IMR-90 (cell line): ENCODE results near the gene ZEB2. TPM values are rescaled to one million over a fixed set of nuclear protein-coding genes. Genes with fewer than 3 reads are reported as not detected.
A peak's percentile ranks its signal among the peaks of the same experiment; 100 is the strongest.

ENCODE experiments used
- ATAC-seq: fragments of 200-7000 bp; cut with Tn5 transposase; 2 replicates; pipeline ENCODE4 v1.9.1; 2020; ENCODE audit warnings: low read depth, mild to moderate bottlenecking, moderate library complexity
- BruUV-seq: library from RNA; stranded (reverse); fragments of 400-500 nt; replicated peaks from 2 replicates; lab custom pipeline; 2021; lab: Mats Ljungman, UMichigan
- CTCF ChIA-PET: fragments of 300-600 bp; formaldehyde crosslinking; extraction: SDS; loops from one replicate; lab custom pipeline; 2021; ENCODE audit warnings: antibody characterized with exemption; lab: Yijun Ruan, JAX
- POLR2A ChIA-PET: fragments of 300-600 bp; sonication (Branson Sonifier 250); formaldehyde crosslinking; loops from one replicate; lab custom pipeline; 2022; ENCODE audit warnings: antibody characterized with exemption; ENCODE audit not compliant: unreplicated experiment; lab: Charles Lee
- DNase-seq: peaks from one replicate; pipeline ENCODE4 v3.0.0; 2013
- H2AFZ ChIP-seq: replicated peaks from 2 replicates; pipeline ENCODE3; 2013; ENCODE audit warnings: low read length, mild to moderate bottlenecking; ENCODE audit not compliant: poor library complexity
- H2AK5ac ChIP-seq: 2 replicates; pipeline ENCODE4 v1.6.1; 2013; ENCODE audit warnings: low read depth, low read length, inconsistent platforms
- H2AK9ac ChIP-seq: replicated peaks from 2 replicates; pipeline ENCODE3; 2013; ENCODE audit warnings: mild to moderate bottlenecking, low read depth, low read length, moderate library complexity; ENCODE audit not compliant: poor library complexity
- H2BK120ac ChIP-seq: 2 replicates; pipeline ENCODE4 v1.6.1; 2013; ENCODE audit warnings: low read depth, low read length, inconsistent platforms
- H2BK15ac ChIP-seq: 3 replicates; pipeline ENCODE4 v1.6.1; 2013; ENCODE audit warnings: low read depth, low read length, inconsistent platforms
- H2BK20ac ChIP-seq: 2 replicates; pipeline ENCODE4 v1.6.1; 2013; ENCODE audit warnings: low read depth, mild to moderate bottlenecking, inconsistent platforms, low read length, moderate library complexity
- H2BK5ac ChIP-seq: 2 replicates; pipeline ENCODE4 v1.6.1; 2013; ENCODE audit warnings: mild to moderate bottlenecking, low read depth, low read length, inconsistent platforms; ENCODE audit not compliant: poor library complexity, severe bottlenecking
- H3K14ac ChIP-seq: replicated peaks from 2 replicates; pipeline ENCODE4 v1.6.1; 2013; ENCODE audit warnings: low read depth, low read length, inconsistent platforms
- H3K18ac ChIP-seq: 2 replicates; pipeline ENCODE4 v1.6.1; 2013; ENCODE audit warnings: low read depth, low read length, control low read depth
- H3K23ac ChIP-seq: 2 replicates; pipeline ENCODE4 v1.6.1; 2013; ENCODE audit warnings: low read depth, low read length, inconsistent platforms
- H3K27ac ChIP-seq: 2 replicates; pipeline ENCODE4 v1.5.1; 2013; ENCODE audit warnings: mild to moderate bottlenecking, control low read depth, low read length; ENCODE audit not compliant: insufficient read depth
- H3K27me3 ChIP-seq: 2 replicates; pipeline ENCODE4 v1.6.1; 2013; ENCODE audit warnings: low read length; ENCODE audit not compliant: control insufficient read depth, insufficient read depth
- H3K36me3 ChIP-seq: 2 replicates; pipeline ENCODE4 v1.6.1; 2013; ENCODE audit warnings: low read length, mixed read lengths; ENCODE audit not compliant: control insufficient read depth, insufficient read depth
- H3K4ac ChIP-seq: 2 replicates; pipeline ENCODE4 v1.6.1; 2013; ENCODE audit warnings: low read depth, low read length, inconsistent platforms
- H3K4me1 ChIP-seq: 2 replicates; pipeline ENCODE4 v1.6.1; 2013; ENCODE audit warnings: low read length, mixed read lengths; ENCODE audit not compliant: control insufficient read depth, insufficient read depth
- H3K4me2 ChIP-seq: 2 replicates; pipeline ENCODE4 v1.6.1; 2013; ENCODE audit warnings: low read depth, mild to moderate bottlenecking, control low read depth, low read length, moderate library complexity
- H3K4me3 ChIP-seq: 2 replicates; pipeline ENCODE4 v1.5.1; 2013; ENCODE audit warnings: low read depth, mild to moderate bottlenecking, control low read depth, low read length, moderate library complexity; ENCODE audit not compliant: insufficient read depth
- H3K56ac ChIP-seq: 2 replicates; pipeline ENCODE4 v1.6.1; 2013; ENCODE audit warnings: low read length, inconsistent platforms; ENCODE audit not compliant: insufficient read depth; ENCODE audit errors: extremely low read depth
- H3K79me1 ChIP-seq, 2 experiments: 2 replicates each; pipeline ENCODE4 v1.6.1; 2013; ENCODE audit warnings: low read length in 2 of 2, inconsistent platforms in 1 of 2, low read depth in 1 of 2
- H3K9ac ChIP-seq: 2 replicates; pipeline ENCODE4 v1.6.1; 2013; ENCODE audit warnings: low read depth, low read length, control low read depth
- H3K9me1 ChIP-seq: 2 replicates; pipeline ENCODE4 v1.6.1; 2013; ENCODE audit warnings: low read length, inconsistent platforms; ENCODE audit not compliant: insufficient read depth
- H3K9me3 ChIP-seq: 2 replicates; pipeline ENCODE4 v1.6.1; 2013; ENCODE audit warnings: low read length; ENCODE audit not compliant: control insufficient read depth, insufficient read depth
- H4K20me1 ChIP-seq: 2 replicates; pipeline ENCODE4 v1.6.1; 2013; ENCODE audit warnings: low read length, inconsistent platforms; ENCODE audit not compliant: insufficient read depth
- H4K5ac ChIP-seq: 2 replicates; pipeline ENCODE4 v1.6.1; 2013; ENCODE audit warnings: mild to moderate bottlenecking, low read depth, low read length, control low read depth
- H4K8ac ChIP-seq, 2 experiments: 2 replicates each; pipeline ENCODE4 v1.6.1; 2013; ENCODE audit warnings: low read depth in 2 of 2, low read length in 2 of 2, control low read depth in 1 of 2, inconsistent platforms in 1 of 2
- H4K91ac ChIP-seq: 2 replicates; pipeline ENCODE4 v1.6.1; 2013; ENCODE audit warnings: low read depth, low read length, inconsistent platforms; ENCODE audit not compliant: insufficient read depth
- CEBPB ChIP-seq: IDR thresholded peaks from 2 replicates; pipeline ENCODE4 v1.6.1; 2012; ENCODE audit warnings: low read depth, low read length, improper control_type of control experiment
- RCOR1 ChIP-seq: IDR thresholded peaks from 2 replicates; pipeline ENCODE4 v1.6.1; 2012; ENCODE audit warnings: mild to moderate bottlenecking, low read length, improper control_type of control experiment; ENCODE audit not compliant: insufficient replicate concordance
- WGBS, 2 experiments: methylation state at CpG; one replicate each; pipeline versions ENCODE4 v1.1.5 to v1.1.7; 2013; ENCODE audit warnings: missing lambda C conversion rate in 2 of 2; ENCODE audit not compliant: insufficient read length in 1 of 2; ENCODE audit errors: extremely low coverage in 2 of 2; 5-methylcytosine and 5-hydroxymethylcytosine counted together
- dilution Hi-C: fragments of 300-500 bp; cut with HindIII; formaldehyde crosslinking; loops from one replicate; pipeline ENCODE4 v1.14.3; 2018; ENCODE audit warnings: low sequenced_read_pairs; ENCODE audit not compliant: unreplicated experiment
- in situ Hi-C: fragments of 300-500 bp; cut with MboI; formaldehyde crosslinking; loops from 3 replicates; pipeline ENCODE4 v1.14.3; 2019; ENCODE audit warnings: low sequenced_read_pairs, inconsistent platforms, mixed read lengths
- intact Hi-C: fragments of 100-400 bp; cut with micrococcal nuclease; formaldehyde crosslinking; loops from 2 replicates; pipeline ENCODE4 v1.10.0; 2022
- polyA plus RNA-seq, 3 experiments: library from polyadenylated mRNA; depleted of rRNA; stranded (reverse); fragments of >200 nt; gene quantifications; 2 replicates each; pipeline ENCODE4 v1.2.3, GENCODE V29; 2012; ENCODE audit warnings: low replicate concordance in 1 of 3
- total RNA-seq: library from RNA; depleted of rRNA; stranded (reverse); fragments of >200 nt; gene quantifications from 2 replicates; pipeline ENCODE4 v1.2.3, GENCODE V29; 2012

The ZEB2 gene
- total and polyA plus RNA-seq, 2 of the 4 experiments (the other 2 are of a cell fraction): 22.4 to 50.9 TPM

DNA sequence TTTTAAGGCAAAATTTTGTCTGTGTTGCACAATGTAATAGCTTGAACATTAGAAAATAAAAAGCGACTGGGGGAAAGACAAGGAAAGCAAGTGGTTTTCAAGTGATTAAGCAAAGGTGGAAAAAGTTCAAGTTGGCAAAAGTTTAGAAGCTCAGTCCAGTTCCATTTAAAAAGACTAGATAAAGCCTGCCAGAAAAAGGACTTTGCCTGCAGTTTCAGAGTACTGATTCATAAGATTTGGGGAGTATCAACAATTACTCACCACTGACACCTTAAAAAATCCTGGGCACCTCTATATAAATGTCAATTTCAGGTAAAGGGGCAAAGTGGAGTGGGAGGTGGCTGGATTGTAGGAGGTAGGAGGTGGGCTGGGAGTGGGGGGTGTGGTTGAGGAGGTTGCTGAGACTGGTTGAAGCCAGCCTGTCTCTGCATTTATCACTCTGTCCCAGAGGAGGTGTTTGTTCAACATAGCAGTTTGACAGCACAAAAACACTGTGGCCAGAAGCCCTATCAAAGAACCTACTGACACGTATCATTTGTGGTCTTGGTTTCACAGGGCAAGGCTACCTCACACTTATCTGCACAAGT is 14.6 kb downstream of the ZEB2 start:
- H2AK9ac ChIP-seq: no peak overlapping the region
- no TSS peak for BruUV-seq
- H3K27ac ChIP-seq: no peak overlapping the region
- ChIA-PET CTCF (interaction anchor here (1.1 kb wide), 1 partner anchor 9 kb away, joined by 6 read pairs; no protein-coding TSS in a partner anchor), POLR2A (no interaction called here)
- no peak overlapping the region for H3K9ac ChIP-seq
- 40% methylated on average over 1 of the region's 2 CpGs; no CpG with 5 or more reads in 1 of the 2 experiments for WGBS, 2 experiments
- H3K9me3 ChIP-seq: no peaks in the 10 kb centered on the region
- no peak overlapping the region for H3K4ac ChIP-seq
- peaks cover 6% of the 10 kb centered on the region; the same call in 1 of the 2 replicates for H3K36me3 ChIP-seq
- TF ChIP-seq CEBPB (peak; percentile 28; the same call in 1 of the 2 replicates), RCOR1 (no peak)
- peaks cover 28 to 76% of the 10 kb centered on the region in 2 experiments for H3K79me1 ChIP-seq
- dilution Hi-C loops (no loop called here), in situ Hi-C loops (loop anchor here (25.0 kb wide), 2 partner anchors 993 to 1807 kb away; no protein-coding TSS in a partner anchor), intact Hi-C loops (no loop called here)
- no peak overlapping the region for H4K5ac ChIP-seq
- no peaks in the 10 kb centered on the region for H3K27me3 ChIP-seq
- H2BK20ac ChIP-seq: no peak overlapping the region
- 0 out of 2 replicates have a peak overlapping the region, but pooled peaks have one; percentile 17 for H4K91ac ChIP-seq
- peak overlapping the region; percentile 35; the same call in 1 of the 2 replicates for H3K23ac ChIP-seq
- no peak for DNase-seq
- H2BK120ac ChIP-seq: no peak overlapping the region
- H4K8ac ChIP-seq: no peak overlapping the region
- H2BK15ac ChIP-seq: no peak overlapping the region
- H3K18ac ChIP-seq: no peak overlapping the region
- no peak overlapping the region for H3K4me3 ChIP-seq
- no peak overlapping the region for H3K56ac ChIP-seq
- peaks cover 12% of the 10 kb centered on the region; the same call in 1 of the 2 replicates for H4K20me1 ChIP-seq
- peaks cover 5% of the 10 kb centered on the region; the same call in 1 of the 2 replicates for H3K9me1 ChIP-seq
- no peak overlapping the region for H3K14ac ChIP-seq
- no peak overlapping the region for H2AFZ ChIP-seq
- H2BK5ac ChIP-seq: no peak overlapping the region
- H2AK5ac ChIP-seq: no peak overlapping the region
- H3K4me2 ChIP-seq: peak overlapping the region; percentile 23; the same call in 1 of the 2 replicates
- H3K4me1 ChIP-seq: peaks cover 34% of the 10 kb centered on the region
- no peak for ATAC-seq
